GM21723 (cell line): ENCODE results near the gene PCP4L1.
A peak's percentile ranks its signal among the peaks of the same experiment; 100 is the strongest.

Experiments
- ATAC-seq: cut with Tn5 transposase; IDR thresholded peaks from one replicate; pipeline ENCODE4 v1.9.1; 2021; ENCODE audit warnings: mild to moderate bottlenecking, moderate library complexity; ENCODE audit not compliant: unreplicated experiment

Gene PCP4L1

GRCh38 chr1:161265305-161265704, 6.8 kb downstream of the PCP4L1 start:
- ATAC-seq, result no peak

- no peak for ATAC-seq
Observed at GRCh38 chr1:161266202-161266601, 7.7 kb downstream of the PCP4L1 start.

- ATAC-seq, result no peak
Observed at GRCh38 chr1:161266836-161267235, 8.3 kb downstream of the PCP4L1 start.

- ATAC-seq, result no peak
Observed at GRCh38 chr1:161267321-161267720, 8.8 kb downstream of the PCP4L1 start.

- no peak for ATAC-seq
Observed at GRCh38 chr1:161273402-161273801, 14.9 kb downstream of the PCP4L1 start.

GRCh38 chr1:161274874-161275273, 16.3 kb downstream of the PCP4L1 start:
- no peak for ATAC-seq

GRCh38 chr1:161282991-161283390, 24.4 kb downstream of the PCP4L1 start:
- ATAC-seq, result no peak

- no peak for ATAC-seq
Observed at GRCh38 chr1:161285113-161285512, 26.6 kb downstream of the PCP4L1 start.

- no peak for ATAC-seq
Observed at GRCh38 chr1:161285521-161285920, 27.0 kb downstream of the PCP4L1 start.

- ATAC-seq, result no peak
Observed at GRCh38 chr1:161287482-161288054, 29.0 kb downstream of the PCP4L1 start.

- ATAC-seq, result no peak
Observed at GRCh38 chr1:161290779-161291178, 32.2 kb downstream of the PCP4L1 start.

- no peak for ATAC-seq
Observed at GRCh38 chr1:161297415-161297814, 38.9 kb downstream of the PCP4L1 start.

GRCh38 chr1:161298116-161298515, 39.6 kb downstream of the PCP4L1 start:
- no peak for ATAC-seq

- ATAC-seq, result no peak
Observed at GRCh38 chr1:161299347-161299746, 40.8 kb downstream of the PCP4L1 start.

- no peak for ATAC-seq
Observed at GRCh38 chr1:161300478-161300877, 41.9 kb downstream of the PCP4L1 start.

GRCh38 chr1:161304927-161305866, 46.7 kb downstream of the PCP4L1 start:
- ATAC-seq, result no peak

GRCh38 chr1:161305867-161306519, 47.4 kb downstream of the PCP4L1 start:
- ATAC-seq, result peak; percentile 72

- ATAC-seq, result no peak
Observed at GRCh38 chr1:161307230-161307768, 48.8 kb downstream of the PCP4L1 start.

GRCh38 chr1:161307892-161308638, 49.5 kb downstream of the PCP4L1 start:
- ATAC-seq, result no peak

- ATAC-seq, result no peak
Observed at GRCh38 chr1:161309868-161310267, 51.3 kb downstream of the PCP4L1 start, which contains the start of gene MPZ. TSS of gene MPZ (minus strand) at chr1:161309968. CDS start at chr1:161309905, 63 bp downstream.
